Measurements from ENCODE around the gene DPF1.

DNA sequence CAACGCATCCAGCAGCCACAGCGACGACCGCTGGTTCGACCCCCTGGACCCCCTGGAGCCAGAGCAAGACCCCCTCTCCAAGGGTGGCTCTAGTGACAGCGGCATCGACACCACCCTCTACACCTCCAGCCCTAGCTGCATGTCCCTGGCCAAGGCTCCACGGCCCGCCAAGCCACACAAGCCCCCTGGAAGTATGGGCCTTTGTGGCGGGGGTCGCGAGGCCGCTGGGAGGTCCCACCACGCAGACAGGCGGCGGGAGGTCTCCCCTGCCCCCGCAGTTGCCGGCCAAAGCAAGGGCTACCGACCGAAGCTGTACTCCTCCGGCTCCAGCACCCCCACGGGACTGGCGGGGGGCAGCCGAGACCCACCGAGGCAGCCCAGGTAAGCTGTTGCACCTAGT lies 59.5 kb downstream of the DPF1 start:
- TF ChIP-seq, protein P1, sequence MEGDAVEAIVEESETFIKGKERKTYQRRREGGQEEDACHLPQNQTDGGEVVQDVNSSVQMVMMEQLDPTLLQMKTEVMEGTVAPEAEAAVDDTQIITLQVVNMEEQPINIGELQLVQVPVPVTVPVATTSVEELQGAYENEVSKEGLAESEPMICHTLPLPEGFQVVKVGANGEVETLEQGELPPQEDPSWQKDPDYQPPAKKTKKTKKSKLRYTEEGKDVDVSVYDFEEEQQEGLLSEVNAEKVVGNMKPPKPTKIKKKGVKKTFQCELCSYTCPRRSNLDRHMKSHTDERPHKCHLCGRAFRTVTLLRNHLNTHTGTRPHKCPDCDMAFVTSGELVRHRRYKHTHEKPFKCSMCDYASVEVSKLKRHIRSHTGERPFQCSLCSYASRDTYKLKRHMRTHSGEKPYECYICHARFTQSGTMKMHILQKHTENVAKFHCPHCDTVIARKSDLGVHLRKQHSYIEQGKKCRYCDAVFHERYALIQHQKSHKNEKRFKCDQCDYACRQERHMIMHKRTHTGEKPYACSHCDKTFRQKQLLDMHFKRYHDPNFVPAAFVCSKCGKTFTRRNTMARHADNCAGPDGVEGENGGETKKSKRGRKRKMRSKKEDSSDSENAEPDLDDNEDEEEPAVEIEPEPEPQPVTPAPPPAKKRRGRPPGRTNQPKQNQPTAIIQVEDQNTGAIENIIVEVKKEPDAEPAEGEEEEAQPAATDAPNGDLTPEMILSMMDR (IDR thresholded peaks at IDR 0.05; ENCODE audit: low read length) = no peak
- TF ChIP-seq EZH2phosphoT487 (IDR thresholded peaks at IDR 0.05; ENCODE audit: low read length) (no peak), EZH2 (optimal IDR thresholded peaks at IDR 0.05; ENCODE audit: low read depth, low read length) (no peak)
